ENCODE measurements around the gene ACVR2B. TPM values are rescaled to one million over a fixed set of nuclear protein-coding genes. Genes with fewer than 3 reads are reported as not detected.

The ACVR2B gene
- total RNA-seq, 1 donor from 2014 or later: 6.6 TPM

DNA sequence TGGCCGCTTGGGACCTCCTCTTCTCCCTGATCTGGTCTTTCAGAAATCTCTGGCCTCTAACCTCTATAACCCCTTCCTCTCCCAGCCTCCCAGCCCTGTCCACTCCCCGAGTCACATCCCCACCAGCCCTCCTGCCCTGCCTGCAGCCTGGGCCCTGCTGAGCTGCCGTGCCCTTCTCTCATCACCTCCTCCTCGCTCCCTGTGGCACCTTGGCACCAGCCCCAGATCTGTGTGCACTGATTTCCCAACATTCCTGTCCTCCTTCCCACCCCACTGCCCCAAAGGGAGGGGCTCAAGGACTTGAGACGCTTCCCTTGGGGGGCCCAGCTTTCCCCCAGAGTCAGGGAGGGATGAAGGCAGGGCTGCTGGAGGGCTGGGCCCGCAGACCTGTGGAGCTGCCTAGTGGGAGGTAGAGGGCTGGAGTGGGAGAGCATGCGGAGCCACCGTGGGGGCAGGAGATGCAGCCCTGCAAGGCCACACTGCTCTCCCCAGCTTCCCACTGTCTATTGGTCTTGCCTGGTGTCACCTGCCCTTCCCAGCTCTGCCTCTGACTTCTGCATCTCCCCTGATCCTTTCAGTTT, 85.2 kb downstream of the ACVR2B start:
- H3K27me3 ChIP-seq: no peaks in the 10 kb centered on the region
- no peak for DNase-seq
- no peaks in the 10 kb centered on the region for H3K4me1 ChIP-seq
- intact Hi-C loops (cut with DNase I): loop anchor here (10.0 kb wide), 1 partner anchor 106 kb away; the partner anchor contains the start of gene SCN5A
- peak; percentile 19 for ATAC-seq
- H3K9me3 ChIP-seq: no peaks in the 10 kb centered on the region
- no peak overlapping the region for H3K27ac ChIP-seq
- H3K36me3 ChIP-seq: no peaks in the 10 kb centered on the region
- no peak overlapping the region for H3K4me3 ChIP-seq
- TF ChIP-seq, protein P1, sequence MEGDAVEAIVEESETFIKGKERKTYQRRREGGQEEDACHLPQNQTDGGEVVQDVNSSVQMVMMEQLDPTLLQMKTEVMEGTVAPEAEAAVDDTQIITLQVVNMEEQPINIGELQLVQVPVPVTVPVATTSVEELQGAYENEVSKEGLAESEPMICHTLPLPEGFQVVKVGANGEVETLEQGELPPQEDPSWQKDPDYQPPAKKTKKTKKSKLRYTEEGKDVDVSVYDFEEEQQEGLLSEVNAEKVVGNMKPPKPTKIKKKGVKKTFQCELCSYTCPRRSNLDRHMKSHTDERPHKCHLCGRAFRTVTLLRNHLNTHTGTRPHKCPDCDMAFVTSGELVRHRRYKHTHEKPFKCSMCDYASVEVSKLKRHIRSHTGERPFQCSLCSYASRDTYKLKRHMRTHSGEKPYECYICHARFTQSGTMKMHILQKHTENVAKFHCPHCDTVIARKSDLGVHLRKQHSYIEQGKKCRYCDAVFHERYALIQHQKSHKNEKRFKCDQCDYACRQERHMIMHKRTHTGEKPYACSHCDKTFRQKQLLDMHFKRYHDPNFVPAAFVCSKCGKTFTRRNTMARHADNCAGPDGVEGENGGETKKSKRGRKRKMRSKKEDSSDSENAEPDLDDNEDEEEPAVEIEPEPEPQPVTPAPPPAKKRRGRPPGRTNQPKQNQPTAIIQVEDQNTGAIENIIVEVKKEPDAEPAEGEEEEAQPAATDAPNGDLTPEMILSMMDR (IDR thresholded peaks at IDR 0.05): no peak

DNA sequence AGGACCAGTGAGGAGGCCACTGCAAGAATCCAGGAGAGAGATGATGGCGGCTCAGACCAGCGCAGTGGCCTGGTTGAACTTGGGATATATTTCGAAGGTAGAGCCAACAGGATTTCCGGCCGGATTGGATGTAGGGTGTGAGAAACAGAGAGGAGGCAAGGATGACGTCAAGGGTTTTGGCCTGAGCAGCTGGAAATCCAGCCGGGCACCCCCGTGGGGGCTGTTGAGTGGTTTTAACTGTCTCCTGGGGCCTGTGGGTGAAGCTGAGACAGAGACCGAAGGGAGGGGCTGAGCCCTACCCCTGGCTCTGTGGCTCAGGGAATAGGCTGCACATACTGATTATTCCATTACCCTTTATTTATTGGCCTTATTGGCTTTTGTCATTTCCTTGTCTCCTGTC, 88.1 kb downstream of the ACVR2B start:
- Histone ChIP-seq H3K9me3 (no peaks in the 10 kb centered on the region), H3K4me1 (no peaks in the 10 kb centered on the region), H3K27ac (no peak overlapping the region), H3K4me3 (no peak overlapping the region), H3K36me3 (no peaks in the 10 kb centered on the region), H3K27me3 (no peaks in the 10 kb centered on the region)
- no peak for ATAC-seq
- intact Hi-C loops (cut with DNase I): no loop called here
- TF ChIP-seq, protein P1 (IDR thresholded peaks at IDR 0.05): no peak
- no peak for DNase-seq

Other genes with a start within 250 kb of the ACVR2B start
- 0.41 TPM for gene SLC22A13, start 188.1 kb upstream of the ACVR2B start, total RNA-seq
- 0.20 TPM for gene SLC22A14, start 171.6 kb upstream of the ACVR2B start, total RNA-seq
- gene XYLB, start 107.1 kb upstream of the ACVR2B start, total RNA-seq: 3.1 TPM
- gene EXOG, start 42.5 kb downstream of the ACVR2B start, total RNA-seq: 10.7 TPM
- gene SCN5A, start 195.8 kb downstream of the ACVR2B start, total RNA-seq: 0.58 TPM